HG02981 (cell line): ENCODE results near the gene APOBEC3C.
"Not testable (repeated sequence)": the region's sequence is repeated elsewhere in the genome, so short reads cannot be mapped to it uniquely, and the experiment has no call there.

Experiments
- ATAC-seq: cut with Tn5 transposase; IDR thresholded peaks from one replicate; pipeline ENCODE4 v1.9.1; 2021; ENCODE audit warnings: mild to moderate bottlenecking, moderate library complexity; ENCODE audit not compliant: unreplicated experiment

Gene APOBEC3C

DNA sequence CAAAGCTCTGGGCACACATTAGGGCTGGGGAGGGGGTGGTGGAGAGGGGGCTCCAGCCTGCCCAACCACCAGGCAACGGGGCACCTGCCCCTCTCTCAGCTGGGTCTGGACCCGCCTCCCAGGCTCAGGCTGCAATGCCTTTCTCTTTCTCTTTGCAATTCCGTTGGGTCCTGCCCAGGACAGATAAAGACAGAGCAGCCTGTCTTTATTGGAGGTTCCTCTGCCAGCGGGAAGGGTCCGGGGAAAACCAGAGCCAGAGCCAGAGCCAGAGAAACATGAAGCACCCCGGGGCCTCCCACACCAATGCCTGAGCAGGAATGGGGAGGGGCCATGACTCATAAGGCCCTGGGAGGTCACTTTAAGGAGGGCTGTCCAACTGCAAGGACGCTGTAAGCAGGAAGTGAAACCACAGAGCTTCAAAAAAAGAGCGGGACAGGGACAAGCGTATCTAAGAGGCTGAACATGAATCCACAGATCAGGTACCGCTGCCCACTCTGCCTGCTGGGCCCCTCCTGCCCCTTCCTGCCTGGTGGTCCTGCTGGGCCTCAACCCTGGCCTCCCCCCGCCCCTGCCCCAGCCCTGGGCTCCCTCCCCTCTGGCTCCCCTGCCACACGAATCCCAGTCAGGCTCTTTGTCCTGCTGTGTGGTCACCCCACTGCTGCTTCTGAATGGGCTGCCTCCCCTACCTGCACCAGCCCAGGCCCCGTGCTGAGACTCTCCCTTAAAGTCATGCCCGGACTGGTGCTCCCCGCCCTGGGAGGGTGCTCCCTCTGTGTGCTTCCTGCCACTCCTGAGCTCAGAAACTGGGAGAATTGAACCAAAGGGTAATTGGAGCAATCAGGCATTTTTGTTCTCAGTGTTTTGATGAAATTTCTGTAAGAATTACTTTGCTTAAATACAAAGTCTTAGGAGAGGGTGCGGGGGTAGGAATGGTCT is 31.8 kb upstream of the APOBEC3C start, which contains the start of gene APOBEC3B:
Gene APOBEC3B (plus strand): TSS at position 356 of the 936 bp plus-strand sequence. CDS start 107 bp downstream, at position 463.
- no peak for ATAC-seq

GRCh38 chr22:38984224-38984623 is 29.8 kb upstream of the APOBEC3C start:
- ATAC-seq = no peak

- ATAC-seq = peak; percentile 66
Measured at GRCh38 chr22:38984784-38985757, 29.0 kb upstream of the APOBEC3C start.

DNA sequence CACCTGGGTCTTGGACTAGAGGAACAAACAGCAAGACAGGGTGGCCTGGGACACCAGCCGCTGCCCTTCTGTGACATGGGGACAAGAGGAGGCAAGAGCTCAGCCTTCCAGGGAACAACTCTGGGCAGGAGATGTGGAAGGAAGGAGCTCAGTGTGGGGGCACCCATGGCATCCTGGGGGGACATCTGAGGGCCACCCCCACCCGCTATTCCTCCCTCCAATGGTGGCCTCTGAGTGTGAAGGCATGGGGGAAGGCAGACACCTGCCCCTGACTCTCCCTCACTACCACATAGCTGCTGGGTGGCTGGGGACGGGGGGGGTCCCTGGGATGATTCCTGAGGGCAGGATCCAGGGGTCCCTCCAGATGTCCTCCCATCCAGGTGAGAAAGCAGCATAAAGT is 27.4 kb upstream of the APOBEC3C start:
- ATAC-seq = no peak

DNA sequence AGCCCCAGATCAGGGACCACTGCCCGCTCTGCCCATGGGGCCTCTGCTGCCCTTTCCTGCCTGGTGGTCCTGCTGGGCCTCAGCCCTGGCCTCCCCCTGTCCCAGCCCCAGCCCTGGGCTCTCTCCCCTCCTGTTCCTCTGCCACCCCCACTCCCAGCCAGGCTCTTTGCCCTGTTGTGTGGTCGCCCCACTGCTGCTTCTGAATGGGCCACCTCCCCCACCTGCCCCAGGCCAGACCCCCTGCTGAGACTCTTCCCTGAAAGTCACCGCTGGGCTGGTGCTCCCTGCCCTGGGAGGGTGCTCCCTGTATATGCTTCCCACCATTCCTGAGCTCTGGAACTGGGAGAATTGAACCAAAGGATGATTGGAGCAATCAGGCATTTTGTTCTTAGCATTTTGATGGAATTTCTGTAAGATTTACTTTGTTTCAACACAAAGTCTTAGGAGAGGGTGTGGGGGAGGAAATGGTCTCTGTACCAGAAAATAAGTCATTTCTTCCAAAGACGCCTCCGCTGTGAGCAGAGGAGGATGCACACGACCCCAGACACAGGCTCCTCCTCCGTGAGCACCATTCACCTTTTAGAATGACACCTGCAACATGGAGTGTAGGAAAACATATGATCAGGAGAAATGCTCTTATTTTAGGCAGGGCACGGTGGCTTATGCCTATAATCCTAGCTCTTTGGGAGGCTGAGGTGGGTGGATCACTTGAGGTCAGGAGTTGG is 26.7 kb upstream of the APOBEC3C start:
- no peak for ATAC-seq

DNA sequence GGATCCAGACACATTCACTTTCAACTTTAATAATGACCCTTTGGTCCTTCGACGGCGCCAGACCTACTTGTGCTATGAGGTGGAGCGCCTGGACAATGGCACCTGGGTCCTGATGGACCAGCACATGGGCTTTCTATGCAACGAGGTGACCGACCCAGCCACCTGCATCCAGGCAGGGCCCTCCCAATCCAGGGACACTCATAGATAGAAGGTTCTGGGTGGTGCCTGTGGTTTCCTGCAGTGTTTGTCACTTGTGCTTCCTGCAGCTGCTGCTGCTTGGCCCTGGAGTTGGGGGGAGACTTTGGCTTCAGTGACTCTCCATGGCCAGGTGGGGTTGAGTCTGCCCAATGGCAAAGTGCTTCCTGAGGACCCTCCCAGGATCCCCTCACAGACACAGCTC is 24.6 kb upstream of the APOBEC3C start:
- ATAC-seq = no peak

DNA sequence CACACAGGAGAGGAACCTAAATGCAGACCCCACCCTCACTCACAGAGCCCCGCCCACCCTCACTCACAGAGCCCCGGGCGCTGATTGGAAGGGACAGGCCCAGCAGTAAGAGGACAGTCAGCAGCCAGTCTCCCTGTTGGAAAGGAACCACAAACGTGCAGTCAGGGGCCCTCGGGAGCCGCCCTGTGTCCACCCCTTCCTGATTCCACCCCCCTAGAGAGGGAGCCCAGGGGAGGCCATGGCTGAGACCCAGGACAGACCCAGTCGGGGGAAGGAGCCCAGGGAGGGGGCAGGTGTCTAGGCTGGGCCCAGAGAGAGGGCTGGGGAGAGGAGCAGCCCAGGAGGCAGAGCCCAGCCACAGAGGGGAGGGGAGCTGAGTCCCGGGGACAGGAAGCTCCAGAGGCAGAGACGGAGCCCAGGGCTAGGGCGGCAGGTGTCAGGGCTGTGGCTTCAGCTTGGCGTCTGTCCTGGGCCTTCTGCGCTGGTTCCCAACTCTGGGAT is 21.1 kb upstream of the APOBEC3C start:
- not testable (repeated sequence) for ATAC-seq

DNA sequence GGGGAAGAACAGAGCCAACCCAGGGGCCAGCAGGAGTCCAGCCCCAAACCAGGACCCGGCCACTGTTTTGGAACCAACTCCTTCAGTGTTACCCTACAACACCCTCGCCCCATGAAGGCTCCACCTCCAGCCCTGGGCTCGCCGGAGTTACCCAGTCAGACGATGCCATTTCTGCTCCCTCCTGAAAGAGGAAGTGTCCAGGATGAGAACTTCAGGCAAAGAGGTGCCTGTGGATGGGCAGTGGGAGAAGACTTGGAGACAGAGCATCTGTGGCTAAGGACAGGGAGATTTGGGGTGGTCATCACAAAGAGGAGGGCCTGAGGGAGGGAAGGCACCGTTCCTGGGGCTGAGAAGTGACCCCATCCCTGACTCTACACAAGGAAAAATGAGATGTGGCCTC is 18.0 kb upstream of the APOBEC3C start:
- no peak for ATAC-seq

GRCh38 chr22:38997518-38997917 is 16.5 kb upstream of the APOBEC3C start:
- no peak for ATAC-seq

- ATAC-seq = peak; percentile 79
Measured at GRCh38 chr22:39003165-39003638, 10.9 kb upstream of the APOBEC3C start.

DNA sequence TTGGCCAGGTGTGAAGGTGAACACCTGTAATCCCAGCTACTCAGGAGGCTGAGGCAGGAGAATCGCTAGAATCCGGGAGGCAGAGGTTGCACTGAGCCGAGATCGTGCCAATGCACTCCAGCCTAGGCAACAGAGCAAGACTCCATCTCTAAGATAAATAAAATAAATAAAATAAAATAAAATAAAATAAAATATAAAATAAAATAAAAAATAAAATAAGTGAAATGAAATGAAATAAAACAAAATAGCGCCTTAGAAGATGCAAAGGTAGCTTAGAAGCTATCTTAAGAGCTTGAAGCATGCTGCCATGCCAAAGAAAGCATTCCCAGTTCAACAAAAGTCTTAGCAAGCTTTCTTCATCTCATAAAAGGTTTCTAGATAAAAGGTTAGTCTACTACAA is 6.9 kb upstream of the APOBEC3C start:
- no peak for ATAC-seq

DNA sequence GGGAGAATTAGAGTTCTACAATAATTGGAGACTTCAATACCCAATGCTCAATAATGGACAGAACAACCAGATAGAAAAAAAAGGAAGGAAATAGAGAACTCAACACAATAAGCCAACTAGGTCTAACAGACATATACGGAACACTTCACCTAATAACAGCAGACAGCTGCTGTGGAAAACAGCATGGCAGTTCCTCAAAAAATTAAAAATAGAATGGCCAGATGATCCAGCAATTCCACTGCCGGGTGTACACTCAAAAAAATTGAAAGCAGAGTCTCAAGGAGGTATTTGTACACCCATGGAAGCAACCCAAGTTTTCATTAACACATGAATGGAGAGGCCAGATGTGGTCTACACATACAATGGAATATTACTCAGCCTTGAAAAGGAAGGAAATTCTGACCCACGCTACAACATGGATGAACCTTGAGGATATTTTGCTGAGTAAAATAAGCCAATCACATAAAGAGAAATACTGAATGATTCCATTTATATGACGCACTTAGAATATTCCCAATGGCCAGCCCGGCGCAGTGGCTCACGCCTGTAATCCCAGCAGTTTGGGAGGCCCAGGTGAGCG is 5.7 kb upstream of the APOBEC3C start:
- not testable (repeated sequence) for ATAC-seq

- no peak for ATAC-seq
Measured at GRCh38 chr22:39010946-39011345, 3.1 kb upstream of the APOBEC3C start.

DNA sequence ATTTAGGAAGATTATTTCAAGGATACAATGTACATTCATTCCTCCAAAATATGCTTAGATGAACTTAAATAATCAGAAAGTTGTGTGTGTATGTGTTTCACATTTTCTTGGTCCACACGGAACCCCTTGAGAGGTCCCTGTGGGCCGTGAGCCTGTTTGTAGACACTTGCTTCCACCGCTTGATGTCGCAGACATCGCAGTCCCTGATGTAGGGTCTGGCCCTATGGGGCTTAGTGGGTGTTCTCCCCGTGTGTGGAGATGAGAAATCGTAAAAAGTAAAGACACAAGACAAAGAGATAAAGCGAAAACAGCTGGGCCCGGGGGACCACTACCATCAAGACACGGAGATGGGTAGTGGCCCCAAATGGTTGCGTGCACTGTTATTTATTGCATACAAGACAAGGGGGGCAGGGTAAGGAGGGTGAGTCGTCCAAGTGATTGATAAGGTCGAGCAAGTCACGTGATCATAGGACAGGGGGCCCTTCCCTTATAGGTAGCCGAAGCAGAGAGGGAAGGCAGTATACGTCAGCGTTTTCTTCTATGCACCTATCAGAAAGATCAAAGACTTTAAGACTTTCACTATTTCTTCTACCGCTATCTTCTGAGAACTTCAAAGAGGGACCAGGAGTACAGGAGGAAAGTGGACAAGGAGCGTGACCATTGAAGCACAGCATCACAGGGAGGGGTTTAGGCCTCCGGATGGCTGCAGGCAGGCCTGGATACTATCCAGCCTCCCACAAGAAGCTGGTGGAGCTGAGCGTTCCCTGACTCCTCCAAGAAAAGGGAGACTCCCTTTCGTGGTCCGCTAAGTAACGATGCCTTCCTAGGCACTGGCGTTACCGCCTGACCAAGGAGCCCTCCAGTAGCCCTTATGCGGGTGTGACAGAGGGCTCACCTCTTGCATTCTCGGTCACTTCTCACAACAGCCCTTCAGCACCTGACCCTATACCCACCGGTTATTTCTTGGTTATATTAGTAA is 1.2 kb upstream of the APOBEC3C start:
- no peak for ATAC-seq

GRCh38 chr22:39013561-39013941 is 506 bp upstream of the APOBEC3C start:
- not testable (repeated sequence) for ATAC-seq

DNA sequence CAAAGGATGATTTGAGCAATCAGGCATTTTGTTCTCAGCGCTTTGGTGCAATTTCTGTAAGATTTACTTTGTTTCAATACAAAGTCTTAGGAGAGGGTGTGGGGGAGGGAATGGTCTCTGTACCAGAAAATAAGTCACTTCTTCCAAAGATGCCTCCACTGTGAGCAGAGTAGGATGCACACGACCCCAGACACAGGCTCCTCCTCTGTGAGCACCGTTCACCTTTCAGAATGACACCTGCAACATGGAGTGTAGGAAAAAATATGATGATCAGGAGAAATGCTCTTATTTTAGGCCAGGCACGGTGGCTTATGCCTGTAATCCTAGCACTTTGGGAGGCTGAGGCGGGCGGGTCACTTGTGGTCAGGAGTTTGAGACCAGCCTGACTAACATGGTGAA is 665 bp downstream of the APOBEC3C start:
- ATAC-seq = not testable (repeated sequence)

- no peak for ATAC-seq
Measured at GRCh38 chr22:39016592-39016991, 2.5 kb downstream of the APOBEC3C start.

DNA sequence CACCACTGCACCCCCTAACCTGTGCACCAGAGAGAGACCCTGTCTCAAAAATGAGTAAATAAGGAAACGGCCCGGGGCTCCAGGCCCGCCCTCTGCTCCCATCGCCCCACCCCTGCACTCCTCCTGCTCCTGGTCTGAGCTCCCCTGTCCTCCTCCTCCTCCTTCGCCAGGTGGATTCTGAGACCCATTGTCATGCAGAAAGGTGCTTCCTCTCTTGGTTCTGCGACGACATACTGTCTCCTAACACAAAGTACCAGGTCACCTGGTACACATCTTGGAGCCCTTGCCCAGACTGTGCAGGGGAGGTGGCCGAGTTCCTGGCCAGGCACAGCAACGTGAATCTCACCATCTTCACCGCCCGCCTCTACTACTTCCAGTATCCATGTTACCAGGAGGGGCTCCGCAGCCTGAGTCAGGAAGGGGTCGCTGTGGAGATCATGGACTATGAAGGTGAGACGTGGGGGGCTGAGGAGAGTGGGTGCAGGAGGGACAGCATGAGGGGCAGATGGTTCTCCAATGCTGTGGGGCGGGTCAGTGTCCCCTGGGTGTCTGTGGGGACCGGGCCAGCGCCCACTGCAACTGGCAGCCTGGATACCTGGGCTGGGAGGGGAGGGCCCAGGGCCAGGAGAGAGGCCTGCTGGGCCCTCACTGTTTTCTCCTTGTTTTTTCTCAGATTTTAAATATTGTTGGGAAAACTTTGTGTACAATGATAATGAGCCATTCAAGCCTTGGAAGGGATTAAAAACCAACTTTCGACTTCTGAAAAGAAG is 3.7 kb downstream of the APOBEC3C start:
- ATAC-seq = no peak
